Measurements from ENCODE around the gene KLHL18.

DNA sequence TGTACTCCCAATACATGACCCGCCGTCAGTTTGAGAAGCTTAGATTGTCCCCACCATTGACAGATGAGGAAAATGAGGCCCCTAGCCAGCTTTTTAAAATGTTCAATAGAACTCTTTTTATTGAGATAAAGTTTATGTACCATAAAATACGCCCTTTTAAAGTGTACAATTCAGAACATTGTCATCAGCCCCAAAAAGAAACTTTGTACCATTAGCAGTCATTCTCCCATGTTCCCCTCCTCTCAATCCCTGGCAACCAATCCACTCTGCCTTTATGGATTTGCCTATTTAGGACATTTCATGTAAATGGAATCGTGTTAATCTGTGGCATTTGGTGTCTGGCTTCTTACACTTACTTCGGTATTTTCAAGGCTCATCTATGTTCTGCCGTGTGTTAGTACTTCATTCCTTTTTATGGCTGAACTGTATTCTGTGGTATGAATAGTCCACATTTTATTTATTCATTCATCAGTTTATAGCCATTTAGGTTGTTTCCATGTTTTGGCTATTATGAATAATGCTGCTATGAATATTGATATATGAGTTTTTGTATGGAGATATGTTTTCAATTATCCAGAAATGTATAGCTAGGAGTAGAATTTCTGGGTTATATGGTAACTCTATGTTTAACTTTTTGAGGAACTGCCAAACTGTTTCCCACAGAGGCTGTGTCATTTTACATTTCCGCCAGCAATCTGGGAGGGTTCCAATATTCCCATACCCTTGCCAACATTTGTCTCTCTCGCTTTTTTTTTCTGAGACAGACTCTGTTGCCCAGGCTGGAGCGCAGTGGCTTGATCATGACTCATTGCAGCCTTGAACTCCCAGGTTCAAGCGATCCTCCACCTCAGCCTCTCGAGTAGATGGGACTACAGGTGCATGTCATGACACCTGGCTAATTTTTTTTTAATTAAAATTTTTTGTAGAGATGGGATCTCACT, 82.7 kb downstream of the KLHL18 start:
- TF ChIP-seq, protein P1, sequence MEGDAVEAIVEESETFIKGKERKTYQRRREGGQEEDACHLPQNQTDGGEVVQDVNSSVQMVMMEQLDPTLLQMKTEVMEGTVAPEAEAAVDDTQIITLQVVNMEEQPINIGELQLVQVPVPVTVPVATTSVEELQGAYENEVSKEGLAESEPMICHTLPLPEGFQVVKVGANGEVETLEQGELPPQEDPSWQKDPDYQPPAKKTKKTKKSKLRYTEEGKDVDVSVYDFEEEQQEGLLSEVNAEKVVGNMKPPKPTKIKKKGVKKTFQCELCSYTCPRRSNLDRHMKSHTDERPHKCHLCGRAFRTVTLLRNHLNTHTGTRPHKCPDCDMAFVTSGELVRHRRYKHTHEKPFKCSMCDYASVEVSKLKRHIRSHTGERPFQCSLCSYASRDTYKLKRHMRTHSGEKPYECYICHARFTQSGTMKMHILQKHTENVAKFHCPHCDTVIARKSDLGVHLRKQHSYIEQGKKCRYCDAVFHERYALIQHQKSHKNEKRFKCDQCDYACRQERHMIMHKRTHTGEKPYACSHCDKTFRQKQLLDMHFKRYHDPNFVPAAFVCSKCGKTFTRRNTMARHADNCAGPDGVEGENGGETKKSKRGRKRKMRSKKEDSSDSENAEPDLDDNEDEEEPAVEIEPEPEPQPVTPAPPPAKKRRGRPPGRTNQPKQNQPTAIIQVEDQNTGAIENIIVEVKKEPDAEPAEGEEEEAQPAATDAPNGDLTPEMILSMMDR (IDR thresholded peaks at IDR 0.05), result no peak
- no peak for TF ChIP-seq POLR2A (IDR thresholded peaks at IDR 0.05)

Measured in vagina (tissue), 2 donors.